ENCODE measurements around the gene ADNP2. TPM values are rescaled to one million over a fixed set of nuclear protein-coding genes. Genes with fewer than 3 reads are reported as not detected.
"Not testable (repeated sequence)": the region's sequence is repeated elsewhere in the genome, so short reads cannot be mapped to it uniquely, and the experiment has no call there.

The ADNP2 gene
- total RNA-seq, 2 donors from 2014 or later, result 10.9 to 12.3 TPM

DNA sequence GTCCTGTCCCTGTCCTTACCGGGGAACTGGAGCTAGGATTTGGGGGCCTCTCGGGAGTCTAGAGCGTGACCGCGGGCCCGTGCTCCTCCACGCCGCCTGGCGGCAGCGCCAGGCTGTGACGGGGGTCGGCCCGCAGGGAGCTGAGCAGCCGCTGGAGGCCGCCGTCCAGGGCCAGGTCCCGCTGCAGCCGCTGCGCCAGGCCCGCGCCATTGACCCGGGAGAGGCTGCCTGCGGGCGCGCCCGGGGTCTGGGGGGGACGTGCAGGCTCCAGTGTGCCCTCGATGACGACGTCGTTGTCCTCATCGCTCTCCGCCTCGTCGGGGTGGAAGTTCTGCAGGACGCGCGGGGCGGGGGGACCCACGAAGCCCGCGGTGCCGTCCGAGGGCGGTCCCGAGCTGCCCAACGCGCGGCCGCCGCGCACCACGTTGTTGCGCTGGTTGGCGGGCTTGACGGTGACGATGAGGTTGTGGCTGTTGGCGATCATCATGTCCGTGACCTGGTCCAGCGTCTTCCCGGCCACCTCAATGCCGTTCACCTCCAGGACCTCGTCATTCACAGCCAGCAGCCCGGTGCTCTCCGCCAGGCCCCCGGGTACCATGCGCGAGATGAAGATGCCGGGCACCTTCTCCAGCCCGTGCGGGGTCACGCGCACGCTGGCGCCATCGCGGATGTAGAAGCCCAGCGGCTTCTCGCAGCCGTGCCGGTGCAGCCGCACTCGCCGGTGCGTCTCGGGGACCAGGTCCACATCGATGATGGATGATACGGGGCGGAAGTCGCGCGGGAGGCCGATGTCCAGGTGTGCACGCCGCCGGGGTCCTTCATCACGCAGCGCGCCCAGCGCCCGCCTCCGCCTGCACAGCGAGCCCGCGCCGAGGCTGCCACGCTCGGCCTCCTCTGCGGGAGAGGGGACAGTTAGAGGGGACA, 50.9 kb downstream of the ADNP2 start:
- Histone ChIP-seq H3K27ac (no peak overlapping the region), H3K4me3 (peak overlapping the region in 1 of 2 donors; percentile 33), H3K36me3 (no peaks in the 10 kb centered on the region), H3K27me3 (no peaks in the 10 kb centered on the region), H3K9me3 (peaks cover 0 to 7% of the 10 kb centered on the region in 2 donors), H3K4me1 (peaks cover 0 to 8% of the 10 kb centered on the region in 2 donors)
- DNase-seq (ENCODE audit: low spot score), result no peak
- TF ChIP-seq, protein P1, sequence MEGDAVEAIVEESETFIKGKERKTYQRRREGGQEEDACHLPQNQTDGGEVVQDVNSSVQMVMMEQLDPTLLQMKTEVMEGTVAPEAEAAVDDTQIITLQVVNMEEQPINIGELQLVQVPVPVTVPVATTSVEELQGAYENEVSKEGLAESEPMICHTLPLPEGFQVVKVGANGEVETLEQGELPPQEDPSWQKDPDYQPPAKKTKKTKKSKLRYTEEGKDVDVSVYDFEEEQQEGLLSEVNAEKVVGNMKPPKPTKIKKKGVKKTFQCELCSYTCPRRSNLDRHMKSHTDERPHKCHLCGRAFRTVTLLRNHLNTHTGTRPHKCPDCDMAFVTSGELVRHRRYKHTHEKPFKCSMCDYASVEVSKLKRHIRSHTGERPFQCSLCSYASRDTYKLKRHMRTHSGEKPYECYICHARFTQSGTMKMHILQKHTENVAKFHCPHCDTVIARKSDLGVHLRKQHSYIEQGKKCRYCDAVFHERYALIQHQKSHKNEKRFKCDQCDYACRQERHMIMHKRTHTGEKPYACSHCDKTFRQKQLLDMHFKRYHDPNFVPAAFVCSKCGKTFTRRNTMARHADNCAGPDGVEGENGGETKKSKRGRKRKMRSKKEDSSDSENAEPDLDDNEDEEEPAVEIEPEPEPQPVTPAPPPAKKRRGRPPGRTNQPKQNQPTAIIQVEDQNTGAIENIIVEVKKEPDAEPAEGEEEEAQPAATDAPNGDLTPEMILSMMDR (IDR thresholded peaks at IDR 0.05), result peak in 1 of 2 donors; percentile 73

DNA sequence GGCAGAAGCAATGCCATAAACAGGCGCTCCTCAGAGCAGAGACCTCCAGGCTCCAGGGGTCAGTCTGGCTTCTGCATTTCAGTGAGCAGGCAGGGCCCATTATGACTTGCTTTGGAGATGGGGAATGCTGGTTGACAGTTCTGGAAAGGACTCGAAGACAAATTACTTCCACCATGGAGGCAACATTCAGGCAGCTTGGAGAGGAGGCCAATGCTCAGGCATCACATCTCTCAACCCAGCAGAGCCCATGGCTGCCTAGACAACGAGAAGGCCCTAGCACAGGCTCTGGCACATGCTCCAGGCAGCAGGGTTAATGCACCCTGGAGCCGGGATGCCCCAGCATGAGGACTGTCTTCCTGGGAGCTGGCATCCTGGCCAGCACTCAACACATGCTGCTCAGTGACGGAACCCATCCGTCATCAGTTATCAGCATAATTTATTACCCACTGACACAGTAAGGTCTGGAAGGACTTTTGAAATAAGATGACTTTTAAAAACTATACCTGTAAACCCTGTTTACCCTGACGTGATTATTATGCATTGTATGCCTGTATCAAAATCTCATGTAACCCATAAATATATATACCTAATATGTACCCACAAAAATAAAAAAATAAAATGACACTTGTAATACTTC, 52.8 kb downstream of the ADNP2 start:
- peaks cover 0 to 3% of the 10 kb centered on the region in 2 donors for H3K4me1 ChIP-seq
- no peak overlapping the region for H3K4me3 ChIP-seq
- H3K36me3 ChIP-seq, result no peaks in the 10 kb centered on the region
- H3K27ac ChIP-seq, result no peak overlapping the region
- peaks cover 0 to 9% of the 10 kb centered on the region in 2 donors for H3K9me3 ChIP-seq
- H3K27me3 ChIP-seq, result no peaks in the 10 kb centered on the region
- no peak for DNase-seq (ENCODE audit: low spot score)
- TF ChIP-seq, protein P1 (IDR thresholded peaks at IDR 0.05), result no peak

DNA sequence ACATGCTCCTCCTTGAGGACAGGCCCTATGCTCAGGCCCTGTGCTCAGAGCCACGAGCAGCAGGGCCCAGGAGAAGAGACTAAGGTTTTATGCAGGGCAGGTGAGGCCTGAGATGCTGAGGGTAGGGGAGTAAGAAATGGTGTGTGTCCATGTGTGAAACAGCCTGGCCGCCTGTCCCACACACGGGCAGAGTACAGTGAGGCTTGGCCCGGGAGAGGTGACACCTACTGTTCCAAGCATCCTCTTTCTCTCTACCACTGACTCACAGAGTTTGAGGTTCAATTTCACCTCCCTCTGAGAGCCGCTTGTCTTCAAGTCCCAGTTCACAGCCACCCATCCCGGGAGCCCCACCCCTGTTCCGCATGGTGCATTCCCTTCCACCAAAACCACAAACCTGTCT, 54.1 kb downstream of the ADNP2 start:
- Histone ChIP-seq H3K36me3 (no peaks in the 10 kb centered on the region), H3K27ac (no peak overlapping the region), H3K27me3 (no peaks in the 10 kb centered on the region), H3K9me3 (peaks cover 0 to 9% of the 10 kb centered on the region in 2 donors), H3K4me3 (no peak overlapping the region), H3K4me1 (peaks cover 0 to 3% of the 10 kb centered on the region in 2 donors)
- DNase-seq (ENCODE audit: low spot score), result no peak
- TF ChIP-seq, protein P1 (IDR thresholded peaks at IDR 0.05), result no peak

DNA sequence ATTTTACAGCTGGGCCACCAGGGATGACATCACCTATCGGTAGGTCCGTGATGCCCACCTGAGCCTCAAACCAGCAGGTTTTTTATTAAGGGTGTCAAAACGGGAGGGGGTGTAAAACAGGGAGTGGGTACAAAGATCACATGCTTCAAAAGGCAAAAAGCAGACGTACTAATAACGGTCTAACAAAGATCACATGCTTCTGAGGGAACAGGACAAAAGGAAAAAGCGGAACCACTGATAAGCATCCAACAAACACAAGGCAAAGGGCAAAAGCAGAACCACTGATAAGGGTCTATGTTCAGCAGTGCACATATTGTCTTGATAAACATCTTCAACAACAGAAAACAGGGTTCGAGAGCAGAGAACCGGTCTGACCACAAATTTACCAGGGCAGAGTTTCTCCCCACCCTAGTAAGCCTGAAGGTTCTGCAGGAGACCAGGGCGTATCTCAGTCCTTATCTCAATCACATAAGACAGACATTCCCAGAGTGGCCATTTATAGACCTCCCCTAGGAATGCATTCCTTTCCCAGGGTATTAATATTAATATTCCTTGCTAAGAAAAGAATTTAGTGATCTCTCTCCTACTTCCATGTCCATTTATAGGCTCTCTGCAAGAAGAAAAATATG, 55.8 kb downstream of the ADNP2 start:
- H3K4me3 ChIP-seq; H3K36me3 ChIP-seq; H3K4me1 ChIP-seq; H3K9me3 ChIP-seq; H3K27me3 ChIP-seq; H3K27ac ChIP-seq; DNase-seq (ENCODE audit: low spot score): not testable (repeated sequence)

DNA sequence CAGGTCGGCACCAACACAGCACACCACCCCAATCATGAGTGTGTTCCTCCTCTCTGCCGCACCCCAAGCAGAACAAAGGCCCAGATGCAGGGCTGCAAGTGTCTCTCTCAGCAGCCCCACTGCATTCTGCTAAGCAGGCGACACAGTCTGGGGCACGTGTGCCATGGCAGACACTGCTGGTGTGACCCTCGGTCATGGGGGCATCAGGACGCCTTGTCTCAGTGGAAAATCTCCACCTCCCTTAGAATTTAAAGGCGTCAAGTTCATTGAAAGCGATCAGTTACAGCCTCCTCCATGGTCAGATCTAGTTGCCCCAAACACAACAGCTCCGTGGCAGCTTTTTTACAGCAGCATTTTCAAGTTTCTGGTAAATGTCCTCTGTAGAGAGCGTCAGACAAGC, 57.2 kb downstream of the ADNP2 start:
- DNase-seq (ENCODE audit: low spot score), result no peak
- Histone ChIP-seq H3K9me3 (peaks cover 0 to 9% of the 10 kb centered on the region in 2 donors), H3K4me3 (no peak overlapping the region), H3K27me3 (no peaks in the 10 kb centered on the region), H3K4me1 (no peaks in the 10 kb centered on the region), H3K36me3 (no peaks in the 10 kb centered on the region), H3K27ac (no peak overlapping the region)
- TF ChIP-seq, protein P1 (IDR thresholded peaks at IDR 0.05), result no peak

DNA sequence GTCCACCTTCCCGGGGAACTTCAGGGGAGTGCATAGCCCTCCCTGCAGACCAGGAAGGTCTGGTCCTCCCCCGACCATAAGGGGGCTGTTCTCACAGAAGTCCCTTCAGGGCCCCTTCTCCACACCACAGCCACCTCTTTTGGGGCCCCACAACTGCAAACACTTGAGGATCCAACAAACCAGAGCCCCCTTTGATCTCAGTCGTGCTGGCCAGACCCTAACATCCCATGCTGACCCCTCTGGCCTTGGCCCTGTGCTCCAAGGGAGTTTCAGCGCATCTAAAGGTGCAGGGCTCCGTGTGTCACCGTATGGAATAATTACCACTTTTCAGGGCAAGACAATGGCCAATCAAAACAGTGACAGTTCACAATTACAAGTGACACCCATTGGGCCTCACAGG, 57.7 kb downstream of the ADNP2 start:
- DNase-seq (ENCODE audit: low spot score), result no peak
- peaks cover 0 to 9% of the 10 kb centered on the region in 2 donors for H3K9me3 ChIP-seq
- H3K27ac ChIP-seq, result no peak overlapping the region
- no peaks in the 10 kb centered on the region for H3K27me3 ChIP-seq
- no peaks in the 10 kb centered on the region for H3K36me3 ChIP-seq
- H3K4me1 ChIP-seq, result no peaks in the 10 kb centered on the region
- no peak overlapping the region for H3K4me3 ChIP-seq
- TF ChIP-seq, protein P1 (IDR thresholded peaks at IDR 0.05), result no peak
